Tongue (tissue), 2 donors: ENCODE data around the gene SPTB. TPM values are rescaled to one million over a fixed set of nuclear protein-coding genes. Genes with fewer than 3 reads are reported as not detected.
A peak's percentile ranks its signal among the peaks of the same experiment; 100 is the strongest.

Experiments
- DNase-seq: peaks from one replicate; pipeline ENCODE4 v3.0.0-alpha.2; 2015
- total RNA-seq: library from RNA; depleted of rRNA; stranded (reverse); fragments of >200 nt; gene quantifications from one replicate; pipeline ENCODE4 v1.2.3, GENCODE V29; 2014

SPTB gene
- total RNA-seq, 1 donor from 2014 or later, result 386 TPM

DNA sequence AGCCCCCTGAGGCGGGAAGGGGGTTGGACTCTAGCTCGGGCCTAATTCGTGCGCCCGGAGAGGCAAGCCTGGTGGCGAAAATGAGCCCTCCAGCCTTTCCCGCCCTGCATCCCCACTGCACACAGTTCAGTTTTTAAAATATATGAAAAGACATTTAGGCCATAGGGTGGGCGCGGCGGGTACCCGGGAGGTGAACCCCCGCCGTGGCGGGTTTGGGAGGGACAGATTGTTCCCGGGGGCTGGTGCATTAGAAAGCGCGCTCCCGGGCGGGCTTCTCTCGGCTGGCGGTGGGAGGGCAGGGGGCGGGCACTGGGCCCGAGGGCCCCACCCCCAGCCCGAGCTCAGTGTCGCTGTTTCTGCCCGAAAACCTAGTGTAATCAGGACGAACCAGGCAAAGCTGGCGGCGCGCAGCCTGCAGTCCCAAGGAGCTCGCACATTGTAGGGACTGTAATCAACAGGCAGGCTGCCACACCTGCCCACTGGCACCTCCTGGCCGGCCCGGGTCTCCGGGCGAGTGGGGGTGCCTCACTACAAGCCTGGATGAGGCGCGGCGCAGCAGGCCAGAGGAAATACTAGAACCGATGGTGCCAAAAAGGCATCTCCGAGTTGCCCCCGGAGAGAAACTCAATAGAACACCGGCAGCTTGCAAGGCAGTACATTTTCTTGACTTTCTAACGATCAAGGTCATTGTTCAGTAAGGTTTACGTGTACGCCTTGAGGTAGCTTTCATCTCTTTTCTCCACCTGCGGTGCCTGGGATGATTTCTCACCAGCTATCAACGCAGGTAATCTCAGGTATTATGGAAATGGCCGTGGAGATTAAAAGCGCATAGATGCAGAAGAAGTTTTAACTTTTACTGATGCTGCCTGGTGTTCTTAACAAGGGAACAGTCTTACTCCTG is 764 bp upstream of the SPTB start:
- DNase-seq, result peak; percentile 74

DNA sequence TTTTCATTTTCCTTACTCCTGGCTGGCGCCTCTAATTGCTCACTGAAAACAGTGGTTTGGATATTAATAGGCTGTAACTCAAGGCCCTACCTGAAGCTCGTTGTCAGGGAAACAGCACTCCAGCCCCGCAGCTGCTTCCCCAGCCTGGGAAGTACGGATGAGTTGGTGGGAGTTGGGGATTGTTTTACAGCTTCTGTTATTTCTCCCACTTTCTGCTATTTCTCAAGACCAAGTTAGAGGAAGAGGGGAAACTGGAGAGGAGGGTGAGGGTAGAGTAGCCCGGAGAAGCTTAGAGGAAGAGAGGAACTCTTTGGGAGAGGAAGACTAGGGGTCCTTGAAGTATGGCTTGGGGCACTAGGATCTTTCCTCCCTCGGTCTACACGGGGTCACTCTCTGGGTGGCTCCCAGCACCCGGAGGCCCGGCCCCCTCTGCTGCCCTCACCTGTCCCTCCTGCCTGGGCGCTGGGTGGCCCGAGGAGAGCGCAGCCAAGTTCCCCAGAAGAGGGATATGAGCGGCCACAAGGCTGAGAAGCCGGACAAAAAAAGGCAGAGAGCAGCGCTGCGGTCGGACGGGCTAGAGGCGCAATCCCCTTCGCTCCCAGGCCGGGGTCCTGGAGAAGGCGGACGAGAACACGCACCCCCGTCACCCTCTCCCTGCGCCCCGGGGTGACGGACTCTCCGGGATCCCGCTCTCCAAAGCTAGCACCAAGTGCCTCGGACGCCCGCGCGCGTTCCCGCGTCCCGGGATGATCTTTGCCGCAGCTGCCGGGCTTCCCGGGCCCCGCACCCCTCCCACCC is 671 bp downstream of the SPTB start:
- peak; percentile 28 for DNase-seq

DNA sequence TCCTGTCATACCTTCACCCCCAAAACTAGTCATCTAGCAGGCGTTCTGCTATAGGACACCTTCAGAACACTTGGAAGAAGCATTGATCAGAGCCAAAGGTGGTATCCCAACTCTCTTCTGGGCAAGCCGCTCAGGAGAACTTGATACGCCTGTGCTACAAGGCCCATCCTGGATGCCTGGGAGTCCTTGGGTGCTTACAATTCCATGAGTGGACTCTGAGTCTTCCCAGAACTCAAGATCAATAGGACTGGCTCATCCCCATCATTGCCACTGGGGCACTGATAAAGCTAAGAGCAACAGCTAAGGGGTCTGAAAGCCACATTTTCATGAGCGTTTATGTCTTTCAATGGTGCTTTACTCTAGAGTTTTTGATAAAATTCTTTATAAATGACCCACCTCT is 1.9 kb downstream of the SPTB start:
- peak; percentile 50 for DNase-seq

DNA sequence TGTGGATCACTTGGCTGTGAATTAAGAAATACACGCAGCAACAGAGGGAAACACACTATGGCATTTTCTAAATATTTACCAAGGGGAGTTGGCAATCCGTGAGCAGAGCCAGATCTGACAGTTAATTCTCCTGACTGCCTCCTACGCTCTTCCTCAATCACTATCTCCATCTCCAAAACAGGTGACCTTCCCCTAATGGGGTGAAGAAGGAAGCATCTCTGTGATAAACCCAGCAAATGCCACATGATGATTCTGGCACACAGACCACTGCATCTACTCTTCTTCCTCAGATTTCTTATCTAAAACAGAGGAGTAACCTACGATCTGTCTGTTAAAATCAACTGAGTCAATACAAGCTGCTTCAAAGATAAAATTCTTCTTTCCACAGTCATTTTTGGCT is 4.4 kb downstream of the SPTB start:
- no peak for DNase-seq

DNA sequence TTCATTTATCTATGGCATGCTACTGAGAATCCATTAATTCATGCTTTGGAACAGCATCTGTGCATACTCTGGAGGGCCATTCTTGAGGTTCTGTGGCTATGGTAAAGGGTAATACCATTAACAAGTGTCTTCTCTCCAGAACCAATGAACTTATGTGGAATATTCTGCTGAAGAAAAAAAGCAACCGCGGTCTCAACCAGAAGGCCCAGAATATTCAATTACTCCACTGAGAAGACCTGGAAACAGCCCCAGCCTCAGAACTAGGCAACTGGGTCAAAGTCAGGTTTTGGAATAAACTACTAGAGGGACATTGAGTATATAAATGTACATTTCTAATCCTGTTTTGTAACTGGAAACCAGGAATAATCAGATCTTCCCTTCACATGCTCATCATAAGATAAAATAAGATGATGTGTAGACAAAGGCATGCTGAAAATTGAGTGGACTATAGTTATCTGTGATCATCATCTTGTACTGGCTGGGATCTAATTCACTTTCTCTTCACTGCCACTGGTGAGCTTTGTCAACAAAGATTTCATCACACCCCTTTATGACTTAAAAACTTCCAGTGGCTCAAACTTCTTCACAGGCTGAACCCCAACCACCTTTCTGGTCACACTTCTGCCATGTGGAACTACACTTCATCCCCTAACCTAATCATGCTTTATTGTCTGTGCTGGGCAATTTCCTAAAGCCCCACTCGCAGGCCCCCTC is 6.0 kb downstream of the SPTB start:
- no peak for DNase-seq

DNA sequence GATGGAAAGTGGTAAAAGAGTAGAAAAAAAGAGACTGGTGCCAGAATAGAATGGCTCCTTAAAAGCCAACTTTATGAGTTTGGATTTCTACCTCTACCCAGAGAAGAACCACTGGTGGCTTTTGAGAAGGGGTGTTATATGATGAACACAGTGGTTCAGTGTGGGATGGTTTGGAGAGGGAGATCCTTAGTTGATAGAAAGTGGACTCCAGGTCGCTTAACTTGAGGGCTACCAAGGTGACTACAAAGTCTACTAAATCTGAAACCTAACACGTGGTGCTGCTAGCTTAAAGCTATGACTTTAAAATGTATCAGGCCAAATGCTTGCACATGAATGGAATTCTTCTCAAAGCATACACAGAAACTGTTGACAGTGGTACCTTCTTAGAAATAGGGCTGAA is 8.4 kb downstream of the SPTB start:
- no peak for DNase-seq

DNA sequence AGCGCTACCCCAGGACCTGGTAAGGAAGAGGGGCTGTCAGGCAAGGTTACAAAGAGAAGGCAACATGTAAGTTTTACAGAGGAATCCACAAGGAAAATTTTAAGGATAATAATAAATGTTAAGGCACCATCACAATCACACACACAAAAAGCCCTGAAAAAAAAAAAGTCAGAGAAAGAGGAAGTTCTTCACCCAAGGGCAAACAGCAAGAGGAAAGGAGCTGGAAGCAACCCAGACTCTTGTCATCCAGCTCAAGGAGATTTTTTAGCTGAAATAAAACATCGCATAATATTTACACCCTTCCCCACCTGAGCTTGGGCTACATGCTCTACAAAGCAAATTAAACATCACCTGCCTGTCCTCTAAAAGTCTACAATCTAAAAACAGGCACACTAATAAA is 9.5 kb downstream of the SPTB start:
- DNase-seq, result no peak

DNA sequence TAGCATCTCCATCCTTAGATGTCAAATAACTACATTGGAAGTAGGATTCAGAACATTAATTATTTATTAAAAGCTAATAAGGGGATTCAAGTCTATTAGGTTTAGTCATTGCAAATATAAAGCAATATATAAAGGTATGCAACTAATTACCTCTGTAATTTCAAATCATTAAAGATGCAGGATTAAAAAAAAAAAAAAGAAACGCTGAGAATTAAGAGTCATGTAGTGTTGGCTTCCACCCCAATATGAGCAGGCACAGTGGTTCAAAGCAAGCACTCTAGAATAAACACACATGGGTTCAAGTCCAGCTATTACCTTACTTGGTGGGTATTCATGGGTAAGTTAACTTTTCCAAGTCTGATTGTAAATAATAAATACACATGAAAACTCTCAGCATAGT is 10.9 kb downstream of the SPTB start:
- no peak for DNase-seq

DNA sequence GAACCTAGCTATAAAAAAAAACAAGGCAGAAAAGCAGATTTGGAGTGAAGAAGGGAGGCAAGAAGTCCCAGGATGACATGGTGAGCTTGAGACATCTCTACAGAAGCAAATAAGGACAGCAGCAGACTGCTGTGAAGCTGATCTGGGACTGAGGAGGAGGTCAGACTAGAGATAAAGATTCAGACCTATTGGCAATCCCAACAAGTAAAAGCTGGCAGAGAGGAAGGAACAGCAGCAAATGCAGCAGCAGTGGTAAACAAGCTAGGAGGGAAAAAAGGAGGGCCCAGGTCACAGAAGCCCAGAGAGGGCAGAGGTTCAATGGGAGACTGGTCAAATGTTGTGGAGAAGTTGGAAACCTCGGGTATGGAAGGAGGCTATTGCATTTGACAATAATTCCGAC is 11.3 kb downstream of the SPTB start:
- no peak for DNase-seq

DNA sequence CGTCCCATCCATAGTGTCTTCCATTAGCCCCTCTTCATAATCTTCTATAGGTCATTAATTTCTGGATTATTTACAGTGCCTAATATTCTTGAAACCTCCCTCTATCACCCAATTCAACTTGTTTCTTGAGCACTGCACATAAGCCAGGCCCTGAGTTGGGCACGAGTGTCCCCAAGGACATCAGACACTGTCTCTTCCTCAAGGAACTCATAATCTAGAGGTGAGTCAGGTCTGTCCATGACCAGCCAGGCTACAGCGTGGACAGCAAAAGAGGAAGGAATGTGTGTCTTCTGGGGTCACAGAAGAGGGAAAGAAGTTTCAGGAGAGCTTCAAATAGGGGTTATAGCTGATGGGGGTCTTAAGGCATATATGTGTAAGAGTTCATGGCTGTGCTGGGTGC is 12.5 kb downstream of the SPTB start:
- DNase-seq, result no peak

DNA sequence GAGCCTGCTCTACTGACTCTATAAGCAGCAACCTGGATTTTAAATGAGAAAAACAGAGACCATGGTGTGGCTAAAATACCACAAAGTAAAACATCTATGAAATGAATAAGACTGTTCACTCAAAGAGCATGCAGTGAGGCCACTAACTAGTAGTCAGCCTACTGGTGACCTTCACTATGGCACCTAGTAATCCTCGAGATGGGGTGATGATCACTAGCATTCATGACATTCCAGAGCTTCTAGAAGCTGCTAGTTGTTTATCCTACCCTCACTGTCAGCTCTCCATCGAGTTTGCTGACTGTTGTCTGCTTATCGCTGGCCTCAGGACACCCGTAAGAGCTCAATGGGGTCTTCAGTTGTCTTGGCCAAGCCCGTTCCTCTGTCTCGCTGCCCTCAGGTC is 13.7 kb downstream of the SPTB start:
- DNase-seq, result no peak

DNA sequence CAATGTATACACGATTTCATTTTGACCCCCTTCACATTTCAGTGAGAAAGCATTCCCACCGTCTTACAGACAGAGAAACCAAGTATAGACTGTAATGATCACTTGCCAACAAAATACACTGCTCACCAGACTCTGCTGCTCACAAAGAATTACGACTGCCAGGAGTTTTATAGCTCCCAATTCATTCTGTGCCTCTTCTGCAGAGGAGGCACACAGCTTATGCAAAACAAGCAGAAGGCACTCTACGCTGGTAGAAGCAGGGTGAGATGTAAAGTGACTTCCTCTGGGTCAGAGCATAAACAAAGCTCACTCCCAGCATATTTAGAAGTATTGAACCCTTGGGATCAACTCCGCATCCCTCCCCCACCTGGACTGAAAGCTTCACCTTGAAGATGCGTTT is 14.6 kb downstream of the SPTB start:
- DNase-seq, result no peak

DNA sequence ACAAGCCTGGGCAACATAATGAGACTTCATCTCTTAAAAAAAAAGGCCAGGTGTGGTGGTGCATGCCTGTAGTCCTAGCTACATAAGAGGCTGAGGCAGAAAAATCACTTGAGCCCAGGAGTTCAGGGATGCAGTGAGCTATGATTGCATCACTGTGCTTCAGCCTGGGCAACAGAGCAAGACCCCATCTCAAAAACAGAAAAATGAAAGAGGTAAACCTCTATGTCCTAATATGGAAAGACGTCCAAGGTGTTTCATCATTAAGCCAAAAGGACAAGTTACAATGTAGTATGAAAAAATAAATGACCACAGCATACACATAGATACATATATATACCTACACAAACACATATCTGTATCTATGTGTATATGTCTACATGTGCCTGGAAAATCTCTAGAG is 15.4 kb downstream of the SPTB start:
- no peak for DNase-seq

DNA sequence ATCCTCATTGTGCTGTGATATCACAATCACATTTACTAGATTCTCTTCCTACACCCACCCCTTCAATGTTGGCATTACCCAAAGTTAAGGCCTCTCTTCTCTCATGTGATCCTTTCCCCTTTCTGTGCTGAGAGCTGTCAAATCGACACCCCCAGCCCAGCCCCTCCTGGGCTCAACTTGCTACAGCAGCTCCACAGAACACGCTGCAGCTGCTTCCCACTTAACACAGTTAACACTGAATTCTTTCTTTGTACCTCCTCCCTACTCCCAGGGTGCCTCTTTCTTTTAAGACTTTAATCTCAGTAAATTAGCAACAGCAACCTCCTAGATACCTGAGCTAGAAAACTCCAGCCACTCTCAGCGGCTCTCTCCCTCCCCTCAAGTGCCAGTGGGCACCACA is 17.8 kb downstream of the SPTB start:
- DNase-seq, result peak; percentile 45

DNA sequence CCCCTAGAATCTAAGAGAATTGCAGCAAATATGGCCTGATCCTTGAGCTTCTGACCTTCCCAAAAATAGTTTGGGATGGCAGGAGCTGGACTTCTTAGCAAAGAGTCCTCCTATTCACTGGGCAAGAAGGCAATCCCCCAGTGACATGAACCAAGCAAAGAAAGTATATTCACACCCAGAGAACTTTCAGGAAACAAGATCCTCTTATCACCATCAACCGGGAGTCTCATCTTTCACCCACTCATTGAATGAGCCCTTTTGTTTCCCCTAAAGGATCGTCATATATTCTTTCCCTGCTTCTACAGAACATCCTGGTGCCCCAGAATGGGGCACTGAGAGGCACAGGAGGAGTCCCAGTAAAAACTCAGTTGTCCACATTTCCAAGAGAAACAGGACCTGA is 19.7 kb downstream of the SPTB start:
- no peak for DNase-seq

DNA sequence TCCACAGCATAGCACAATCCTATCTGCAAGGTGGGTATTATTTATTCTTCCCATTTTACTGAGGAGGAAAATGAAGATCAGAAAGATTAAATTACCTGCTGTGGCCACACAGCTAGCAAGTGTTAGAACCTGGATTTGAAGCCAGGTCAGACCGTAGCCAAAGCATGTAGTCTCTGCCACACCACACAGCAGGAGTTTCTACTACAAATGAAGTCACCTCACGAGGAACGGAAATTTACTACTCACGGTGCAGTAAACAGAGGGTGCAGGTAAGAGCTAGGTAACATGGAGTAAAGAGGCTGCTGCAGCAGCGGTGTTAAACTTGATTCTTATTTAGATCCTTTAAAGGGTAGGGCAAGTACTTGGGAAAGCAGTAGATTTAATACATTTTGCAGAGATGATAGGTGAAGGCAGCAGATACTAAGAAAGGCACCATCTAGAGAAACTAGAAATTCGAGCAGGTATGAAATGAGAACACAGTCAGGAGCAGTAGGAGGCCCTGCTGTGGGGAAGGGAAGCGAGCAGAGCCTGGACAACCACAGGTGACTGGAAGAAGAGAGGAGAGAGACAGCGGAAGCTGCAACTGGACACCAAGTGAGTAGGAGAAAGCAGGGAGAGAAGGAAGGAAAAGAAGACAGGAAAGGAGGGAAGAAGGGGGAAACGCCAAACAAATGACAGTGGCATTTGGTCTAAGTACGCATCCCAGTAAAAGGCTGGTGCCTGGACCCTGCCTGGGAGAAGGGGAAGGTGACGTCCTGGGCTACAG is 21.5 kb downstream of the SPTB start:
- DNase-seq, result no peak

DNA sequence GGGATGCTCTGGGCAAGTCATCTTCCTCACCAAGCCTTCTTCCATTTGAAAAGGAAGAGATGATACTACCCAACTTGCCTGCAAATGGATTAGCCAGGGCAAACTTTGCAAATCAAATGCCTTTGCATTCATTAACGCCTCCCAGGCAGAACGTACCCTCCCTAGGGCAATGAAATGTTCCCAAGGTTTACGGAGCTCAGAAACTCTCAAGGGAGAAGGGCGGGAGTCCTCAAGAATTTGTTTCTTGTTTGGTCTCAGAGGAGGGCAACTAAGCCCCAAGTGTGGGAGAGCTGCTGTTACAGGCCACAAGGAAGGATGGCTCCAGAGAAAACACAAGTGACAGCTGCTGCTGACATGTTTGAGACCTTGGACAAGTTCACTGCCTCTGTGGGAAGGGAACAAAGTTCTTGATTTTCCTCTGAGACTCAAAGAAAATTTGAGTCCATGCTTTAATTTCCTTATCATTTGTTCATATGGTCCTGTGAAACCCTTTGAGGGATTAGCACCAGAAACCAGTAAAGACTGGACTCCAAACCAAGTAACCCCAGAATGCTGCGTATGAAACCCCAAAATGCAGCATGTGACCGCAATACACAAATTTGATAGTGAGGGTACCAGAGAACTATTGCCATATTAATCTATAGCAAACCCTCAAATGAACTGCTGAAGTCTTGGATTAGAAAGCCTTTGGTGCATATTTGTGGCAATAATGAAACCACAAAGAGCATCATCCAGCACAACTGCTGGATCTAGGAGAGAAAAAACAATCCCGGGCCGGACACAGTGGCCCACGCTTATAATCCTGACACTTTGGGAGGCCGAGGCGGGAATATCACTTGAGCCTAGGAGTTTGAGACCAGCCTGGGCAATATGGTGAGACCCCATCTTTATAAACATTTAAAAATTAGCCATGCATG is 22.9 kb downstream of the SPTB start:
- no peak for DNase-seq

DNA sequence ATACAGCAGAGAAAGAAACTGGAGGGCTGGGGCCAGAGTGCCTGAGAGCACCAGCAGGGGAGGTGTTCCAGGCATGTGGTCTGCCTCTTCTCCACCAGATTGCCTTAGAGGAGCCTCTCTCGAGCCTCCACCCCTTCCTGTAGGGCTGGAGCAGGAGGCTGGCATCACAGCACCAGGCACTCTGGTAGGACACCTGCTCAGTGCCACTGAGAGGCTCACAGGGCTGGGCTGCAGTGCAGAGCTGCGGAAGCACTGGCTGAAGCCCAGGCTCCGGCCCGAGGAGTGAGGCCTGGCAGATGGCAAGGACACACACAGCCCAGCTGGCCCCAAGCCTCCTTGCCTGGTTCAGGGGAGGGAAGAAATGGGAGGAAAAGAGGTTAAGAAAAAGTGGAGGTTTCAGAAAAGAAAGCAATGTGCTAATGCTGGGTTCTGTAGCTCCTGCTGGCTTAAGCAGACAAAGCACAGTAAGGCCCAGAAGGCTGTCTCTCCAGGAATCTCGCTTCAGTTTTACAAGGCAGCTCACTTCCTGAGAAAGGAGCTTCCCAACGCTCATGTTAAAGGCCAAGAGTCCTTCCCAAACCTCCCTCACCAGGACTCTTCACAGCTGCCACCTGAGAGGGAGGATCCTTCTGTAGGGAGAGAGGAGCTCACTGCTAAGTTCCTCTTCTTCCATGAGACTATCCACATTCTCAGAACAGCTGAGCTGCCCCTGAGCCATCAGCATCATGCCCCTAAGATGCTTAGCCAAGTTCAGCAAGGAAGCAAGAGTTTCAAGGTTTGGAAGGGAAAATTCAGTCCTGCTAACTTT is 23.8 kb downstream of the SPTB start:
- DNase-seq, result peak; percentile 44

DNA sequence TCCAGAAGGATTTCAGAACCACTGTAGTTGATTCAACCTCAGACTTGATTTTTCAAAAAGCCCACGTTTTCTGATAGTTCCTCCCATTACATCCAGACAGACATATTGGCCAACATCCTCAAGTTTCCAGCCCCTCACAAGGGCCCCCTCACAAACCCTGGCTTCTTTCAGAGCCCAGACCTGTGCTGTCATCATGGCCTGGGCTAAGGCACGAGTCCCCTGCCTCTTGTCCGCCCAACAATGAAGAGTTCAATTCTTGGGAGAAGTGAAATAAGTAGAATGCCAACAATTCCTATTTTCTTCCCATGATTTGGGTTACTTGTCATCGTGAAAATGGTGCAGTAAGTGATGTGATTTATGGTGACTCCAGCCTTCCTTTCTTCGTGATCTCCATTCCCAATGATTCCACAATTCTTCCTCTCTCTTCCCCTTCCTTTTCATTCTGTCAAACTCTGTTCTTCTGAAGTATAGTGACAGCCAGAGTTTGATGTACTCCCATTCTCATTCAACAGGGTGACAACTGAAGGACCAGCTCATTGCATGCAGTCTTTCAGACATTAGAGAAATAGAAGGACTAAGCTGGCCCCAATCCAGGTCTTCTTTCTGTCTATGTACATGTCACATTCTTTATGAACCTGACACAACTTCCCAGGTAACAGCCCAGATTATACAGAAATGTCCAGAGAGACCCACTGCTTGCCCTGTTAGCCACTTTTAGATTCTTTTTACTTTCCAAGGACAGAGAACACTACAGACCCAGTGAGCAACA is 29.2 kb downstream of the SPTB start:
- no peak for DNase-seq
